OCI-LY7 (cell line): Measurements from ENCODE around the gene NBR1. TPM values are rescaled to one million over a fixed set of nuclear protein-coding genes. Genes with fewer than 3 reads are reported as not detected.
"Not testable (repeated sequence)": the region's sequence is repeated elsewhere in the genome, so short reads cannot be mapped to it uniquely, and the experiment has no call there.

Experiments used
- BruUV-seq: library from RNA; stranded (reverse); fragments of 400-500 nt; replicated peaks from 2 replicates; lab custom pipeline; 2021; lab: Mats Ljungman, UMichigan
- CTCF ChIA-PET: fragments of 300-600 bp; sonication (Branson Sonifier 250); formaldehyde crosslinking; loops from one replicate; lab custom pipeline; 2022; ENCODE audit warnings: antibody characterized with exemption; ENCODE audit not compliant: unreplicated experiment; lab: Charles Lee
- POLR2A ChIA-PET: fragments of 300-600 bp; sonication (Branson Sonifier 250); formaldehyde crosslinking; loops from one replicate; lab custom pipeline; 2022; ENCODE audit warnings: antibody characterized with exemption; lab: Charles Lee
- DNase-seq: peaks from one replicate; pipeline ENCODE4 v3.0.0-alpha.2; 2015; ENCODE audit warnings: low spot score
- H2AFZ ChIP-seq: fragments of 200-600 bp; sonication (generic), shearing (Covaris generic); 2 replicates; pipeline ENCODE4 v1.6.1; 2014; ENCODE audit warnings: mild to moderate bottlenecking, antibody characterized with exemption, low read length, moderate library complexity
- H3K27ac ChIP-seq: fragments of 200-600 bp; sonication (generic); 2 replicates; pipeline ENCODE4 v1.5.1; 2014; ENCODE audit warnings: mixed run types, low read depth, mild to moderate bottlenecking, moderate library complexity, low read length, inconsistent platforms; ENCODE audit not compliant: poor library complexity, severe bottlenecking
- H3K36me3 ChIP-seq: fragments of 200-600 bp; sonication (generic); 2 replicates; pipeline ENCODE4 v1.6.1; 2014; ENCODE audit warnings: mild to moderate bottlenecking, antibody characterized with exemption, low read length, moderate library complexity, mixed read lengths; ENCODE audit not compliant: insufficient read depth
- H3K4me1 ChIP-seq: fragments of 200-600 bp; sonication (generic); 2 replicates; pipeline ENCODE4 v1.5.1; 2014; ENCODE audit warnings: mild to moderate bottlenecking, low read length; ENCODE audit not compliant: insufficient read depth, poor library complexity, severe bottlenecking
- H3K4me2 ChIP-seq: fragments of 200-600 bp; sonication (generic); 2 replicates; pipeline ENCODE4 v1.6.1; 2014; ENCODE audit warnings: mild to moderate bottlenecking, low read length
- H3K4me3 ChIP-seq: fragments of 200-600 bp; sonication (generic); 2 replicates; pipeline ENCODE4 v1.5.1; 2014; ENCODE audit warnings: mild to moderate bottlenecking, low read depth, low read length; ENCODE audit not compliant: poor library complexity, severe bottlenecking
- H3K79me2 ChIP-seq: fragments of 200-600 bp; sonication (generic); 2 replicates; pipeline ENCODE4 v1.6.1; 2016; ENCODE audit warnings: low read depth, mild to moderate bottlenecking, low read length, moderate library complexity, mixed read lengths; ENCODE audit not compliant: insufficient read depth
- H3K9me2 ChIP-seq: fragments of 200-600 bp; sonication (generic); 2 replicates; pipeline ENCODE4 v1.6.1; 2016; ENCODE audit warnings: mild to moderate bottlenecking, low read length, mixed read lengths; ENCODE audit not compliant: insufficient read depth
- H3K9me3 ChIP-seq: fragments of 200-600 bp; sonication (generic); 2 replicates; pipeline ENCODE4 v1.6.1; 2014; ENCODE audit warnings: mild to moderate bottlenecking, mixed run types, low read length, mixed read lengths
- H4K20me1 ChIP-seq: fragments of 200-600 bp; sonication (generic); 2 replicates; pipeline ENCODE4 v1.6.1; 2014; ENCODE audit warnings: mild to moderate bottlenecking, antibody characterized with exemption, low read length, moderate library complexity, mixed read lengths; ENCODE audit not compliant: insufficient read depth
- EZH2phosphoT487 ChIP-seq: fragments of 200-600 bp; sonication (generic); IDR thresholded peaks from 2 replicates; pipeline ENCODE4 v1.6.1; 2018; ENCODE audit warnings: low read depth, borderline replicate concordance, mild to moderate bottlenecking, mixed run types, antibody characterized with exemption, low read length, moderate library complexity, mixed read lengths
- intact Hi-C: fragments of 100-400 bp; cut with micrococcal nuclease; formaldehyde crosslinking; loops from one replicate; pipeline ENCODE4 v1.10.0; 2022; ENCODE audit not compliant: unreplicated experiment
- total RNA-seq, 2 experiments: library from RNA; depleted of rRNA in 1 of 2; stranded (reverse); fragments of >200 nt in 1 of 2; shearing (Covaris generic) in 1 of 2; gene quantifications; 2 replicates each; pipeline ENCODE4 v1.2.3, GENCODE V29; 2014 to 2022
- TF ChIP-seq, protein P1 (sequence below): fragments of 200-600 bp; sonication (generic); conservative IDR thresholded peaks from 2 replicates; pipeline ENCODE4 v1.5.1; 2014; ENCODE audit warnings: mild to moderate bottlenecking, antibody characterized with exemption, low read length, moderate library complexity, mixed read lengths

Gene NBR1
- total RNA-seq, 2 experiments from 2014 or later, result 16.2 to 38.6 TPM

DNA sequence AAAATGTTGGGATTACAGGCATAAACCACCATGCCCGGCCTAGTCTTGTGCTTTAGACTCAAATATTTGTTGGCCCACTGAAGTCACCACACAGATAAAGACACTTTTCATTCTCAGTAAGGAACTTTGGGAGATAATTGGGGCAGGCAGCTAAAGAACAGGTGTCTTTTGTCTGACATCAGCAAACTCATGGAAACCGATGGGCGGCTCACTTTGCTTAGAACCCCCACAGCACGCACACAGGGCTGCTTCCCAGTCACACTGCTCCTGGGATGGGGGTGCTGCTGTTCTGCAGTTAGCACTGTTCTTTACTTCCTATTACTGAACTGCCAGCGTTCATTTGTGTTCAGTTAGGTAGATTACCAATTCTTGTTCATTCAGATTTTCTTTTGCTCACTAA, 27.8 kb upstream of the NBR1 start:
- Histone ChIP-seq H2AFZ (no peak overlapping the region), H3K9me2 (no peaks in the 10 kb centered on the region), H3K36me3 (no peaks in the 10 kb centered on the region), H3K79me2 (no peaks in the 10 kb centered on the region), H3K27ac (no peak overlapping the region), H4K20me1 (no peaks in the 10 kb centered on the region), H3K4me3 (no peak overlapping the region), H3K9me3 (no peaks in the 10 kb centered on the region), H3K4me1 (peaks cover 23% of the 10 kb centered on the region), H3K4me2 (no peak overlapping the region)
- ChIA-PET CTCF (no interaction called here), POLR2A (no interaction called here)
- intact Hi-C loops, result no loop called here
- no peak for TF ChIP-seq EZH2phosphoT487
- TF ChIP-seq, protein P1, sequence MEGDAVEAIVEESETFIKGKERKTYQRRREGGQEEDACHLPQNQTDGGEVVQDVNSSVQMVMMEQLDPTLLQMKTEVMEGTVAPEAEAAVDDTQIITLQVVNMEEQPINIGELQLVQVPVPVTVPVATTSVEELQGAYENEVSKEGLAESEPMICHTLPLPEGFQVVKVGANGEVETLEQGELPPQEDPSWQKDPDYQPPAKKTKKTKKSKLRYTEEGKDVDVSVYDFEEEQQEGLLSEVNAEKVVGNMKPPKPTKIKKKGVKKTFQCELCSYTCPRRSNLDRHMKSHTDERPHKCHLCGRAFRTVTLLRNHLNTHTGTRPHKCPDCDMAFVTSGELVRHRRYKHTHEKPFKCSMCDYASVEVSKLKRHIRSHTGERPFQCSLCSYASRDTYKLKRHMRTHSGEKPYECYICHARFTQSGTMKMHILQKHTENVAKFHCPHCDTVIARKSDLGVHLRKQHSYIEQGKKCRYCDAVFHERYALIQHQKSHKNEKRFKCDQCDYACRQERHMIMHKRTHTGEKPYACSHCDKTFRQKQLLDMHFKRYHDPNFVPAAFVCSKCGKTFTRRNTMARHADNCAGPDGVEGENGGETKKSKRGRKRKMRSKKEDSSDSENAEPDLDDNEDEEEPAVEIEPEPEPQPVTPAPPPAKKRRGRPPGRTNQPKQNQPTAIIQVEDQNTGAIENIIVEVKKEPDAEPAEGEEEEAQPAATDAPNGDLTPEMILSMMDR, result no peak
- no TSS peak for BruUV-seq
- DNase-seq, result no peak

DNA sequence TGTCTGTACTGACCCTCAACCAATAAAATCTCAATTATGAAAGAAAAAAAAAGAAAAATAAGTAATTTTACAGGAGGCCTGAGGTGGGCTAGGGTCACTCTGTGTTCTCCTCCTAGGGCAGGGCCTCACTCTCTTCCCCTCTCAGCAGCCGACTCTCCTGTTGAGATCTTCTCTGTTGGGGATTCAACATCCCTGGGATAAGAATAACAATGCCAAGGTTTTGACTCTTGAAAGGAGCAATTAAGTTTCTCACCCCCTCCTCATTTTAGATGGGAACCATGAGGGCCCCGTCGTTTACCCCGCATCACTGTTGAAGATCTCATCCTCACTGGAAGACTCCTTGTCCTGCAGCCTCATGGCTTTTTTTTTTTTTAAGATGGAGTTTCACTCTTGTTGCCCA, 24.4 kb upstream of the NBR1 start:
- intact Hi-C loops, result no loop called here
- Histone ChIP-seq H3K27ac (no peak overlapping the region), H2AFZ (no peak overlapping the region), H3K9me3 (peaks cover 4% of the 10 kb centered on the region; the same call in 1 of the 2 replicates), H3K9me2 (no peaks in the 10 kb centered on the region), H3K4me2 (no peak overlapping the region), H3K79me2 (no peaks in the 10 kb centered on the region), H3K36me3 (peaks cover 8% of the 10 kb centered on the region), H4K20me1 (no peaks in the 10 kb centered on the region), H3K4me3 (no peak overlapping the region), H3K4me1 (no peaks in the 10 kb centered on the region)
- no TSS peak for BruUV-seq
- TF ChIP-seq, protein P1, result no peak
- no peak for TF ChIP-seq EZH2phosphoT487
- DNase-seq, result no peak
- ChIA-PET POLR2A (interaction anchor here (0.6 to 1.1 kb wide), 2 partner anchors 68 to 169 kb away, joined by 3 to 4 read pairs; no protein-coding TSS in a partner anchor), CTCF (no interaction called here)

DNA sequence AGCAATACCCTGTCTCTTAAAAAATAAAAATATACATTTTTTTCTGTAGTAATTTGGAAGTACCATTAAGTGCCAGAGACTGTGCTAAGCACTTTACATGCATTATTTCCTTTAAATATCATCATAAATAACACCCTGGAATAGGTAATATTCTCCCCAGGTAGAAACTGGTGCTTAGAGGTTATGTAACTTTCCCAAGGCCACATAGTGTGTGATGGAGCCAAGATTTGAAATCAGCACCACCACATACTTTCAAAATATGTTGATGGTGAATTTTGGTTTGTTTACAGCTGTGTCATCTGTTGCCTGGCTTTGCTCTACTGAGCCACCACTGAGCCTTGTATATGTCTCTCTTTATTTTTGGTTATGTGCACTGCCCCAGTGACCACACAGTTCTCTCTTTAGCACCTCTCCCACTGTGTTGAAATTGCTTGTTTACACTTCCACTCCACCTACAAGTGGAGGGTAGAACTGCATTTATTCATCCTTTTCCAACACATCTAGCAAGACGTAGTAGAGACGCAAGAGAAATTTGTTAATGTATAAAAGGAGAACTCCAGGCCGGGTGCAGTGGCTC, 19.0 kb upstream of the NBR1 start:
- Histone ChIP-seq H3K4me1 (no peaks in the 10 kb centered on the region), H3K4me3 (no peak overlapping the region), H3K79me2 (no peaks in the 10 kb centered on the region), H3K9me3 (peaks cover 10% of the 10 kb centered on the region; the same call in 1 of the 2 replicates), H2AFZ (no peak overlapping the region), H3K4me2 (no peak overlapping the region), H4K20me1 (no peaks in the 10 kb centered on the region), H3K36me3 (peaks cover 23% of the 10 kb centered on the region), H3K27ac (no peak overlapping the region), H3K9me2 (no peaks in the 10 kb centered on the region)
- ChIA-PET CTCF (no interaction called here), POLR2A (no interaction called here)
- TF ChIP-seq, protein P1, result no peak
- TF ChIP-seq EZH2phosphoT487, result no peak
- BruUV-seq, result no TSS peak
- DNase-seq, result no peak
- intact Hi-C loops, result no loop called here

DNA sequence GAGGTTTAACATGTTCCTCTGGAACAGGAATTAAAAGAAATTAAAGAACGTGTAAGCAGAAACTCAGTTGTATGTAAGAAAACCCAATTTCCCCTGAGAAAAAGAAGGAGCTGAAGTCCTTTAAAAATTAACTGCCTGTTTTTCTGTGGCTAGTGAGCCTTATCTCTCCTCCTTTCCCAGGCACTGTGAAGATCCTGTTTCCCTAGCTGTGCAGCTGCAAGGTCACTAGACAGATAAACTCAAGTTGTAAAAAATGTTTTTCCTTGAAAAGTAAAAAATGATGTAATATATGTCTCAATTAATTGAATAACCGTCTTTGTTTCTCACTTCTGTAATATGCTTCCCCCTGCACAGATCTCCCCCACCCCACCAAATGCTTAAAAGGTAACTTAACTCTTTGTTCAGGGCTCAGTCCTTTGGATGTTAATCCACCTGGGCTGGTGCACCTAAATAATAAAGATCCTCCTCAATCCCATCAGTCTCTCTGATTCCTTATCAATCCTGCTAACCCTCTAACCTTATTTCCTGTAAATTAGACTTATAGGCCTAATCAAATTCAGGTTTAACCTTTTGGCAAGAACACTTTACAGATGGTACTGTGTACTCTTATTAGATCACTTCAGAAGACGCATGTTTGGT, 17.7 kb upstream of the NBR1 start:
- H3K36me3 ChIP-seq, result peaks cover 23% of the 10 kb centered on the region
- H3K4me3 ChIP-seq, intact Hi-C loops, H2AFZ ChIP-seq, H3K4me1 ChIP-seq, H3K27ac ChIP-seq, H3K79me2 ChIP-seq, H3K9me3 ChIP-seq, H3K9me2 ChIP-seq, CTCF ChIA-PET, H3K4me2 ChIP-seq, BruUV-seq, H4K20me1 ChIP-seq: not testable (repeated sequence)
- peak; percentile 27 for DNase-seq
- POLR2A ChIA-PET, result interaction anchor here (0.9 kb wide), 1 partner anchor 10 kb away, joined by 3 read pairs; no protein-coding TSS in a partner anchor
